Fibroblast of the aortic adventitia (primary cell): ENCODE results near the gene RIC8B. TPM values are rescaled to one million over a fixed set of nuclear protein-coding genes. Genes with fewer than 3 reads are reported as not detected.

Experiments
- DNase-seq: peaks from one replicate; pipeline ENCODE4 v3.0.0-alpha.2; 2010; ENCODE audit warnings: low read depth
- H3K4me3 ChIP-seq: 2 replicates; pipeline ENCODE4 v1.5.1; 2011; ENCODE audit warnings: low read depth, mild to moderate bottlenecking, control low read depth, low read length, moderate library complexity
- CTCF ChIP-seq: IDR thresholded peaks from 2 replicates; pipeline ENCODE4 v1.5.1; 2011; ENCODE audit warnings: mild to moderate bottlenecking, low read length, control low read depth, inconsistent platforms; ENCODE audit not compliant: insufficient read depth
- total RNA-seq: library from RNA; depleted of rRNA; stranded (reverse); fragments of >200 nt; gene quantifications from 2 replicates; pipeline ENCODE4 v1.2.3, GENCODE V29; 2012; ENCODE audit warnings: low replicate concordance

Gene RIC8B
- total RNA-seq, 1 donor, result 15.0 TPM

DNA sequence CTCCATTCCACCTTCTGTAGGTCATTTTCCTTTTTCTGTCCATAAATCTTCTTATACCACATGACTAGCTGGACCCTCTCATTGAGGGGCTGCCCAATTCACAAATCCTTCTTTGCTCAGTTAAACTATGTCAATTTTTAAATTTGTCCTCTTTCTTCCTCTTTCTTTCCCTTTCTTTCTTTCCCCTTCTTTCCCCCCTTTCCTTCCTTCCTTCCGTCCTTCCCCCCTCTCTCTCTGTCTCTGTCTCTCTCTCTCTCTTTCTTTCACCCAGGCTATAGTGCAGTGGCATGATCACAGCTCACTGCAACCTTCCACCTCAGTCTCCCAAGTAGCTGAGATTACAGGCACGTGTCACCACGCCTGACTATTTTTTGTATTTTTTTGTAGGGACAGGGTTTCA, 134.1 kb downstream of the RIC8B start:
- no peak for DNase-seq
- TF ChIP-seq CTCF, result no peak
- H3K4me3 ChIP-seq, result no peak overlapping the region

DNA sequence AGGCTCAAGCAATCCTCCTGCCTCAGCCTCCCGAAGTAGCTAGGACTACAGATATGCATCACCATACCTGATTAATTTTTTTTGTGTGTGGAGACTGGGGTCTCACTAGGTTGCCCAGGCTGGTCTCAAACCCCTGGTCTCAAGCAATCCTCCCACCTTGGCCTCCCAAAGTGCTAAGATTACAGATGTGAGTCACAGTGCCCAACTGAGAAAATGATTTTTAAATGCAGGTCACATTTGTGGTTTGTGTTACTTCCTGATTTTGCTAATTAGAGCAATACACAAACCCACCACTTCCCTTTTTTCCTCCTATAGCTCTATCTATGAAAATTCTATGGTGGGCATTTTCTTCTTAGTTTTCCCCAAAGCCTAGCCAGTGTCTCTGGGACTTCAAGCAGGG, 135.7 kb downstream of the RIC8B start:
- DNase-seq, result no peak
- TF ChIP-seq CTCF, result no peak
- no peak overlapping the region for H3K4me3 ChIP-seq

- no peak for DNase-seq
- TF ChIP-seq CTCF, result no peak
- no peak overlapping the region for H3K4me3 ChIP-seq
These were observed 137.1 kb downstream of the RIC8B start for GRCh38 chr12:106911581-106911980.

DNA sequence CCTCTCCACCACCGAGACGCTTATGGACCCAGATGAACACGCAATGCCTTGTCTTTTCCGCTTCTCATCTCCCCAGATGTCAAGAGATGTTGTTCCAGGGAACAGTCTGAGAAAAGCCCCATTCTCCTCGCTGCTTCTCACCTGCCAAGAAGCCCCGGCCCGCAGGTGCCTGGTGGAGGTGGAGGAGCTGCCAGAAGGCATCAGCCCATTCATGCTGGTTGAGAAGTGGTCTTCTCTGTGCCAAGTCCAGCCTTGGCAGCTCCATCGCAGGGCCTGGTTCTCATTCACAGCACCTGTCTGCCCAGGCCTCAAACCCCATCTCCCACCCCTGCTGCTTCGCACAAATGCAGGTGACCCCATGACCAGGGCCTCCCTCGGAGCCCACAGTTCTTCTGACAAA, 139.0 kb downstream of the RIC8B start:
- H3K4me3 ChIP-seq, result no peak overlapping the region
- no peak for TF ChIP-seq CTCF

GRCh38 chr12:106914796-106915634, 140.5 kb downstream of the RIC8B start:
- TF ChIP-seq CTCF, result no peak
- no peak for DNase-seq
- H3K4me3 ChIP-seq, result no peak overlapping the region

More for the DNA sequence above, 139.0 kb downstream of the RIC8B start:
- DNase-seq, result no peak

DNA sequence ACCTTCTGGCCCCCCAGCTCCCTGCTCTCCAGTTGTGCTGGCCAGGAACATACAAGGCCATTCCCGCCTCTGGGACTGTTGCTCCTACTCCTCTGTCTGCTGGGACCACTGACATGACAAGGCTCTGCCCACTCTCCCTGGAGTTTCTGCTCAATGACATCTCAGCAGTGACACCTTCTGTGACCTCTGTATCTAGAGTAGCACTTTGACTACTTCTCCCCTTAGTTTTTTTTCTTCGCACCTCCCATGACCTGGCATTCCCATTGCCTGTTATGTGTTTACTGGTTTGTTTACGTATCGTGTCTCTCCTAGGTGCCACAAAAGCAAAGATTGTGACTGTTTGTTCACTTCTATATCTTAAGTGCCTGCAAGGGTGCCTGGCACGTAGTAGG, 141.1 kb downstream of the RIC8B start:
- no peak for DNase-seq
- H3K4me3 ChIP-seq, result no peak overlapping the region
- TF ChIP-seq CTCF, result no peak

GRCh38 chr12:106917503-106917902, 143.0 kb downstream of the RIC8B start:
- no peak for DNase-seq
- no peak for TF ChIP-seq CTCF
- H3K4me3 ChIP-seq, result no peak overlapping the region
